Left hindlimb (tissue), 1 donor: ENCODE results near the gene SLC22A31.
A peak's percentile ranks its signal among the peaks of the same experiment; 100 is the strongest.

Experiments
- DNase-seq: peaks from one replicate; pipeline ENCODE4 v3.0.0-alpha.2; 2018

Gene SLC22A31

GRCh38 chr16:89147085-89147817 is 53.1 kb downstream of the SLC22A31 start:
- peak; percentile 19 for DNase-seq

- peak; percentile 27 for DNase-seq
These were observed 53.9 kb downstream of the SLC22A31 start for GRCh38 chr16:89146211-89147005.
